NCI-H345 treated with DMSO at 0.1 percent for 48 hours (cell line): Measurements from ENCODE around the gene U2AF2.

ENCODE experiments used
- DNase-seq: peaks from one replicate; lab custom pipeline; 2025; ENCODE audit not compliant: unreplicated experiment; lab: John Stamatoyannopoulos, UW

U2AF2 gene

DNA sequence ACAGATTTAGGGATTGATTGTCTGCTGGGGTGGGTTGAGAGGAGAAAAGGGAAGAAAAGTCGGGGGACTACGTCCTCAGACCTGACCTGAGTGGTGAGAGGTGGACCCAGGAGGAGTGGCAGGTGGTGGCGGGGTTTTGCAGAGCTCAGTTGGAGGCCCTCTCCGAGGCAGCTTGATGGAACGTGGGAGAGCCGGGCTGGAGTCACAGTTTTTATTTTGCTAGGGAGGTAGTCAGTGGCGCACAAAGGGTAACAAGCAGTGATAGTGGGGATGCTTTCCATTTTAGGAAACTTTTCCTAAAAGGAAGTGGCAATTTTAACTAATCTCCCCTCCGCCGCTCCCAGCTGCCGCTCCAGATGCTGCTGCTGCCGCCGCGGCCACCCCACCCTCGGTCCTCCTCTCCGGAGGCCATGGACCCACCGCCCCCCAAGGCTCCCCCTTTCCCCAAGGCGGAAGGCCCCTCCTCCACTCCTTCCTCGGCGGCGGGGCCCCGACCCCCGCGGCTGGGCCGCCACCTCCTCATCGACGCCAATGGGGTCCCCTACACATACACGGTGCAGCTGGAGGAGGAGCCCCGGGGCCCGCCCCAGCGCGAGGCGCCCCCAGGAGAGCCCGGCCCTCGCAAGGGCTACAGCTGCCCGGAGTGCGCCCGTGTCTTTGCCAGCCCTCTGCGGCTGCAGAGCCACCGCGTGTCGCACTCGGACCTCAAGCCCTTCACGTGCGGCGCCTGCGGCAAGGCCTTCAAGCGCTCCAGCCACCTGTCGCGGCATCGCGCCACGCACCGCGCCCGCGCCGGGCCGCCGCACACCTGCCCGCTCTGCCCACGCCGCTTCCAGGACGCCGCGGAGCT lies 12.5 kb upstream of the U2AF2 start:
- DNase-seq: no peak

GRCh38 chr19:55643003-55643886 lies 11.6 kb upstream of the U2AF2 start, which contains the start of gene ZNF581:
TSS of gene ZNF581 (plus strand) at chr19:55643649. CDS start at chr19:55644572, 923 bp downstream.
- DNase-seq: peak; percentile 35

DNA sequence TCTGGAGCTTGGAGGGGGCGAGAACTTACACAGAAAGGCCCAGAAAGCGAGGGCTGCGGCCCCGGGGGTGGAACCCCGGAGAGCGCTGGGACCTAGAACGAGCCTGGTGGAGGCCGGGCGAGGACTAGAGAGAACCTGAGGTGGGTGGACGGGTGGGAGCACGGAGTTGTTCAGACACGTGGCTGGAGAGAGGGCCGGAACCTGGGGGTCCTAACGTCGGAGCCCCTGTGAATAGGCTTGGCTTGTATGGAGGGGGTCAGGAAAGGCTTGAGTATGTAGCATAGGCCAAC lies 11.0 kb upstream of the U2AF2 start:
- no peak for DNase-seq

DNA sequence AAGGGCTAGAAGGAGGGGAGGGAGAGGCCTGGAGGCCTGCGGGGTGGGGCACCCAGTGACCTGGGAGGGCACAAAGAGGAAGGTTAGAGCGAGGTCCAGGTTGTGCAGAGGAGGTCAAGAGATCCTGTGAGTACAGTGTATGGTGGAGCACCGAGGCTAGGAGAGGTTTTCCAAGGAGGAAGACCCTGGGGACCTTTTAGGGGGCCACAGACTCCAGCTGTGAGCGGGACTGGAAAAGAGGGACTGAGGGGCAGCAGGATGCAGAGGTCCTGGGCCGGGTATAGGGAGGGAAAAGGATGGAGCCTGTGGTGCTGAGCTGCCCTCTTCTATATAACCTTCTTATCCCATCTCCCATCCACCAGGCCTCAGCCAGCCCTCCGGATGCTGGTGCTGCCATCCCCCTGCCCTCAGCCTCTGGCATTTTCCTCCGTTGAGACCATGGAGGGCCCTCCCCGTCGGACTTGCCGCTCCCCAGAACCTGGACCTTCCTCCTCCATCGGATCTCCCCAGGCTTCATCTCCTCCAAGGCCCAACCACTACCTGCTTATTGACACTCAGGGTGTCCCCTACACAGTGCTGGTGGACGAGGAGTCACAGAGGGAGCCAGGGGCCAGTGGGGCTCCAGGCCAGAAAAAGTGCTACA lies 10.5 kb upstream of the U2AF2 start:
- no peak for DNase-seq

DNA sequence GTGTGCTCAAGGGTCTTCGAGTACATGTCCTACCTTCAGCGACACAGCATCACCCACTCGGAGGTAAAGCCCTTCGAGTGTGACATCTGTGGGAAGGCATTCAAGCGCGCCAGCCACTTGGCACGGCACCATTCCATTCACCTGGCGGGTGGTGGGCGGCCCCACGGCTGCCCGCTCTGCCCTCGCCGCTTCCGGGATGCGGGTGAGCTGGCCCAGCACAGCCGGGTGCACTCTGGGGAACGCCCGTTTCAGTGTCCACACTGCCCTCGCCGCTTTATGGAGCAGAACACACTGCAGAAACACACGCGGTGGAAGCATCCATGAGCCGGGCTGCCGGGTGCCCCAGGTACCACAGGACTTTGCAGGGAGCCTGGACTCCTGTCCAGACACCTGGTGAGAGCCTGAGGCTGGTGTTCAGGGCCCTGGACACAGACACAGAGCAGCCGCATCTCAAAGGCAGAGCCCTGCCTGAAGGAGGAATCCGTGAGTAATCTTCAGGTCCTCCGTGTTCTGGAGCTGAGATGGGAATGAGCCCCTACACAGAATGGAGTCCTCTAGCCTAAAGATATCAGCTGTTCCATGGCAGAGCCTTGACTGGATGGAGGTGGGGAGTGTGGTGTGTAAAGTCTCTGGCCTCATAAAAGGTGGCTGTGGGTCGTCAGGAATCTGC lies 9.9 kb upstream of the U2AF2 start:
- no peak for DNase-seq

- DNase-seq: no peak
These were observed 9.3 kb upstream of the U2AF2 start for GRCh38 chr19:55645512-55645881.

DNA sequence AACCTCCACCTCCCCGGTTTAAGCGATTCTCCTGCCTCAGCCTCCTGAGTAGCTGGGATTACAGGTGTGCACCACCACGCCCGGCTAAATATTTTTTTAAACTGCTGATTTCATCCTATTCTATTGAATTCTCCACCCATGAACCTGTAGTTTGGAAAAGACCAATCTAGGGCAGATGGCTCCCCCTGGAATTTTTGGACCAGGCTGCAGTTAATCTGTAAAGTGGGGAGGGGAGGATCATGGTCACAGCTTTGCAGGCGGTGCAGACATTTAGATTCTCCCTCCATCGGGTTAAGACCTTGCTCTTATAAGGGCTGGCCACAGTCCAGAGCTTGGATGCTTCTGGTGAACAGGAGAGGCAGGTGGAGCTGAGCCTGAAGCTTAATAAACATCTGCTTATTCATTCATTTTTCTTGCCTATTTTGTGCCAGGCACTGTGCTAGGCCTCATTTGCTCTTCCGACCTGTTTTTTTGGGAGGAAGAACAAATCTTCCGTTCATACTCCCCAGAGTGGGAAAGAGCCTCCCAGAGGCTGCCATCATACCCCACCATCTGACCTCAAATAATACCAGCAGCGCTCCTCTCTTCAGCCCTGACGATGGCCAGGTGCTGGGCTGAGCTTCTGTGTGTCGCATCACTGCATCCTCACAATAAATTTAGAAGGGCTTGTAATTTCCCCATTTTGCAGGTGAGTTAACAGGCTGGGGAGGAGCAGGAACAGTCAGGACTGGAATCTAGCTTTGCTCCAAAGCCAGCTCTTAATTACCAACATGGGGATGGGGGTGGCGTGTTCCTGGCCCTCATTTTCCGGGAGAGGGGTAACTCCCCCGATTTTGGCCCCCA lies 7.7 kb upstream of the U2AF2 start:
- no peak for DNase-seq

DNA sequence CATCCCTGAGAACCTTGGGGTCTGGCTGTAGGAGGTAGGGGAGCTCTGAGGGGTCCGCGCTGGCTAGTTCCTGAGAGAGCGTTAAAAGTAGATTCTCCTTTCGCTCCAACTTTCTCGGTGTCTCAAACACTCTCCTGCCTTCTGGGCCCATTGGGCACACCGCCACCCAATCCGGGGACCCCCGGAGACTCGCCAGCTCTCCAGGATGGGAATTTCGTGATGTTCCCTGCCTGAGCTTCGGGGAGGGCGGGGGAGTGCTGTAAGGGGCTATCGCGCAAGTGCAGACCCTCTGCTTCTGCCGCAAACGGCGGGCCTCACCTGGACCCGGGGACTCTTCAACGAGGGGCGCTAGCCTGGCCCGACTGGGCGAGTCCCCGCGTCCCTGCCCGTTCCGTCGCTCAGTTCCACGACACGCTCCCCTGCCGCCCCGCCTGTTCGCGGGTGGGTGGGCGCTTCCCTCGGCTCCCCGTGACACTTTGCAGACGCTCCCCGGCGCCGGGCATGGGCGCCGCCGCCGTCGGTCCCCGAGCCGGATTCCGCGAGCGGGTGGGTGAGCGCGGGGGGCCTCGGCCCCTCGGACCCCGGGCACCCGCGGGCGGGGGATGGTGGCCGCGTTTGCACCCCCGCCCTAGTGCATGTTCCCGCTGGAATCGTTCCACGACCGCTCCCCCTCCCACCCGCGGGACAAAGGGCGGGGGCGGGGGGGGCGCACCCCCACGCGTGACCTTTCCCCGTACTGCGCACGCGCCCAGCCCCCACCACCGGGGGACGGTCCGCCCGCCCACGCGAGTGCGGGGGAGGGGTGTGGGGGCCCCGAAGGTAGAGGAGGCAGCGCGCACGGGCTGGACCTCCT lies 6.9 kb upstream of the U2AF2 start, which contains the start of gene CCDC106:
Gene CCDC106, plus strand, starts transcription at position 481 of the 853 bp plus-strand sequence. CDS start 835 bp downstream, outside the sequence.
- DNase-seq: peak; percentile 19

- no peak for DNase-seq
These were observed 6.1 kb upstream of the U2AF2 start for GRCh38 chr19:55648585-55649267.

GRCh38 chr19:55649268-55650125 lies 5.3 kb upstream of the U2AF2 start:
- no peak for DNase-seq

GRCh38 chr19:55650126-55650557 lies 4.7 kb upstream of the U2AF2 start:
- DNase-seq: no peak

DNA sequence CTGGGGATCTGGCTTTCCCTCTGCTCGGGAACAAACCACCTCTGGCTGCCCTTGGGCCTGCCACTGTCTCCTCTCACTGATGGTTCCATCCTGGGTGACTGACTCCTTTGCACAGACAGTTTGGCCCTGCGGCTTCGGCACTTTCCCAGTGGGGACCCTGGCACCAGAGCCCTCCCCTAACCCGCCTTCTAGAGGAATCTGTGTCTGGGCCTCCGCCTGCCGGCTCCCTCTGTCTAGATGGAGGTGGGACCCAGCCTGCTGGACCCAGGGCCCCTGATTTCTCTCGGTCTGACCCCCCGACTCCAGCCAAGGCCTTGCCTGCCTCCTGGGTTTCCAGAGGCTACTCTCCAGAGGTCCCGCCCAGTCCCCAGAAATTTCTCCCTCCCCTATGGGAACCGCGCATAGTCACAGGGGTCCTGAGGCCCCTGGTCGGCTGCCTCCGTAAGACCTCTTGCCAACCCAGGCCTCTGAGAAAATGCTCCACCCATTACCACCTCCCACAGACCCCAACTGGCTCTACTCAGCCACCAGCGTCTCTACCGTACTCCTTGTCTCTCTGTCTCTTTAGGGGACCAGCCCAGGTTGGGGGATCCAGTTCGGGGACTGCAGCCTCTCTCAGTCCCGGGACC lies 4.1 kb upstream of the U2AF2 start:
- DNase-seq: no peak

DNA sequence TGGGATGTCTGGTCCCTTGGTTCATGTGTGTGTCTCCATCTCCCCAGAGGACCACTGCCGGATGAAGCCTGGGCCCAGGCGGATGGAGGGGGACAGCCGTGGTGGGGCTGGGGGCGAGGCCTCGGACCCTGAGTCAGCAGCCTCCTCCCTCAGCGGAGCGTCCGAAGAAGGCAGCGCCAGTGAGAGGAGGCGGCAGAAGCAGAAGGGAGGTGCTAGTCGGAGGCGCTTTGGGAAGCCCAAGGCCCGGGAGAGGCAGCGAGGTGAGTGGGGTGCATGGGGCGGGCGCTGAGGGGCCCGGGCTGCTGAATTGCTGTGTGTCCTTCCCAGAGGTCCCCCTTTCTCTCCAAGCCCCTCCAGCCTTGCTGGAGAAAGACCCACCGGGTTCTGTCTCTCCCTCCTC lies 3.6 kb upstream of the U2AF2 start:
- DNase-seq: no peak

DNA sequence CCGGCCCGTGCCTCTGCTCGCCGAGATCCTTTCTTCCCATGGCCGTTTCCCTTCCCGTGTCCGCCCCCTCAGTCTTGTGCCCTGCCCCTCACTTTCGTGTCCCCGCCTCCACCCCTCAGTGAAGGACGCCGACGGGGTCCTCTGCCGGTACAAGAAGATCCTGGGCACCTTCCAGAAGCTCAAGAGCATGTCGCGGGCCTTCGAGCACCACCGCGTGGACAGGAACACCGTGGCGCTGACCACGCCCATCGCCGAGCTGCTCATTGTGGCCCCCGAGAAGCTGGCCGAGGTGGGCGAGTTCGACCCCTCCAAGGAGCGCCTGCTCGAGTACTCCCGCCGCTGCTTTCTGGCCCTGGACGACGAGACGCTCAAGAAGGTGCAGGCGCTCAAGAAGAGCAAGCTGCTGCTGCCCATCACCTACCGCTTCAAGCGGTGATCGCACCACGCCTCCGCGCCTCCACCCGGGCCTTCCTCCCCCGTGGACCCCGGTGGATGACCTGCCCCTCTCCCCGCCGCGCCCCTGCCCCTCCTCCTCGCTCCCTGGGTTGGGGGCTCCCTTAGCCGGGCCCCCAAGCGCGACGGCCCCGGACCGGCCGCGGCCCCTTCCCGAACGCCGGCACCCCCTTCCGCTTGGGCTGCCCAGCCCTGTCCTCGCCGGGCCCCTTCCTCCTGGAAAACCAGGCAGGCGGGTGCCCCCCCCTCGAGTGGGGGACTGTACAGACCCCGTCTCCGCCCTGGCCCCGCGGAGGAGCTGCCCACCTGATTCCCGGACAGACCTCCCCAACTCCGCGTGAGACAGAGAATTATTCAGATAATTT lies 2.3 kb upstream of the U2AF2 start:
- no peak for DNase-seq

GRCh38 chr19:55653651-55654322 lies 1.0 kb upstream of the U2AF2 start:
- DNase-seq: peak; percentile 90
